Trophoblast cell (in vitro differentiated cells and primary cell): ENCODE measurements around the gene PER3.
A peak's percentile ranks its signal among the peaks of the same experiment; 100 is the strongest.

Experiments
- DNase-seq, 2 donors: peaks; one replicate each; pipeline ENCODE4 v3.0.0-alpha.2; 2016
- H2AFZ ChIP-seq: 2 replicates; pipeline ENCODE4 v1.6.1; 2013; ENCODE audit warnings: low read length, moderate library complexity, mild to moderate bottlenecking; ENCODE audit not compliant: insufficient read depth, poor library complexity
- H2AK5ac ChIP-seq: 2 replicates; pipeline ENCODE4 v1.6.1; 2013; ENCODE audit warnings: mild to moderate bottlenecking, low read length
- H2BK120ac ChIP-seq: 2 replicates; pipeline ENCODE4 v1.6.1; 2013; ENCODE audit warnings: low read length, mild to moderate bottlenecking, moderate library complexity; ENCODE audit not compliant: insufficient read depth, poor library complexity
- H2BK12ac ChIP-seq: 2 replicates; pipeline ENCODE4 v1.6.1; 2013; ENCODE audit warnings: mild to moderate bottlenecking, low read length, moderate library complexity
- H2BK5ac ChIP-seq: 2 replicates; pipeline ENCODE4 v1.6.1; 2013; ENCODE audit warnings: low read length, low read depth, moderate library complexity, mild to moderate bottlenecking; ENCODE audit not compliant: poor library complexity
- H3K14ac ChIP-seq: 2 replicates; pipeline ENCODE4 v1.6.1; 2013; ENCODE audit warnings: mild to moderate bottlenecking, low read length
- H3K18ac ChIP-seq: 2 replicates; pipeline ENCODE4 v1.6.1; 2013; ENCODE audit warnings: mild to moderate bottlenecking, low read length
- H3K23ac ChIP-seq: 2 replicates; pipeline ENCODE4 v1.6.1; 2013; ENCODE audit warnings: low read length
- H3K27ac ChIP-seq: 2 replicates; pipeline ENCODE4 v1.5.1; 2013; ENCODE audit warnings: low read depth, mild to moderate bottlenecking, inconsistent platforms, low read length, moderate library complexity
- H3K27me3 ChIP-seq: 2 replicates; pipeline ENCODE4 v1.6.1; 2013; ENCODE audit warnings: inconsistent platforms, mild to moderate bottlenecking, low read length, moderate library complexity; ENCODE audit not compliant: insufficient read depth
- H3K36me3 ChIP-seq, 2 experiments: 1 replicate in 1 of 2; 2 replicates in 1 of 2; pipeline ENCODE4 v1.6.1; 2013; ENCODE audit warnings: low read length in 2 of 2, mild to moderate bottlenecking in 2 of 2, moderate library complexity in 1 of 2; ENCODE audit not compliant: insufficient read depth in 2 of 2, control insufficient read depth in 1 of 2
- H3K4ac ChIP-seq: 2 replicates; pipeline ENCODE4 v1.6.1; 2013; ENCODE audit warnings: low read depth, mild to moderate bottlenecking, low read length, moderate library complexity
- H3K4me1 ChIP-seq, 2 experiments: 1 replicate in 1 of 2; 2 replicates in 1 of 2; pipeline ENCODE4 v1.6.1; 2013; ENCODE audit warnings: low read length in 2 of 2, mild to moderate bottlenecking in 2 of 2, moderate library complexity in 1 of 2; ENCODE audit not compliant: insufficient read depth in 2 of 2, control insufficient read depth in 1 of 2
- H3K4me2 ChIP-seq: 2 replicates; pipeline ENCODE4 v1.6.1; 2013; ENCODE audit warnings: inconsistent platforms, mild to moderate bottlenecking, low read length, moderate library complexity
- H3K4me3 ChIP-seq: 2 replicates; pipeline ENCODE4 v1.5.1; 2013; ENCODE audit warnings: mild to moderate bottlenecking, low read depth, low read length, inconsistent platforms
- H3K79me1 ChIP-seq: one replicate; pipeline ENCODE4 v1.6.1; 2013; ENCODE audit warnings: low read length
- H3K79me2 ChIP-seq: 2 replicates; pipeline ENCODE4 v1.6.1; 2013; ENCODE audit warnings: low read length, mild to moderate bottlenecking; ENCODE audit not compliant: control insufficient read depth, insufficient read depth, poor library complexity
- H3K9ac ChIP-seq: 2 replicates; pipeline ENCODE4 v1.6.1; 2013; ENCODE audit warnings: mild to moderate bottlenecking, low read length
- H3K9me3 ChIP-seq: 2 replicates; pipeline ENCODE4 v1.6.1; 2013; ENCODE audit warnings: low read depth, mild to moderate bottlenecking, control low read depth, inconsistent platforms, low read length; ENCODE audit not compliant: insufficient read depth
- H4K12ac ChIP-seq: 2 replicates; pipeline ENCODE4 v1.6.1; 2013; ENCODE audit warnings: low read depth, mild to moderate bottlenecking, low read length, moderate library complexity
- H4K8ac ChIP-seq: 2 replicates; pipeline ENCODE4 v1.6.1; 2013; ENCODE audit warnings: low read depth, mild to moderate bottlenecking, low read length, moderate library complexity
- H4K91ac ChIP-seq: one replicate; pipeline ENCODE4 v1.6.1; 2013; ENCODE audit warnings: low read depth, mild to moderate bottlenecking, low read length, moderate library complexity
- WGBS: extraction: QIAGEN DNeasy Blood & Tissue Kit; methylation state at CpG from one replicate; pipeline ENCODE4 v1.1.7; 2013; ENCODE audit warnings: missing lambda C conversion rate; ENCODE audit not compliant: insufficient read length, insufficient coverage; ENCODE audit errors: extremely low coverage; 5-methylcytosine and 5-hydroxymethylcytosine counted together

The PER3 gene

DNA sequence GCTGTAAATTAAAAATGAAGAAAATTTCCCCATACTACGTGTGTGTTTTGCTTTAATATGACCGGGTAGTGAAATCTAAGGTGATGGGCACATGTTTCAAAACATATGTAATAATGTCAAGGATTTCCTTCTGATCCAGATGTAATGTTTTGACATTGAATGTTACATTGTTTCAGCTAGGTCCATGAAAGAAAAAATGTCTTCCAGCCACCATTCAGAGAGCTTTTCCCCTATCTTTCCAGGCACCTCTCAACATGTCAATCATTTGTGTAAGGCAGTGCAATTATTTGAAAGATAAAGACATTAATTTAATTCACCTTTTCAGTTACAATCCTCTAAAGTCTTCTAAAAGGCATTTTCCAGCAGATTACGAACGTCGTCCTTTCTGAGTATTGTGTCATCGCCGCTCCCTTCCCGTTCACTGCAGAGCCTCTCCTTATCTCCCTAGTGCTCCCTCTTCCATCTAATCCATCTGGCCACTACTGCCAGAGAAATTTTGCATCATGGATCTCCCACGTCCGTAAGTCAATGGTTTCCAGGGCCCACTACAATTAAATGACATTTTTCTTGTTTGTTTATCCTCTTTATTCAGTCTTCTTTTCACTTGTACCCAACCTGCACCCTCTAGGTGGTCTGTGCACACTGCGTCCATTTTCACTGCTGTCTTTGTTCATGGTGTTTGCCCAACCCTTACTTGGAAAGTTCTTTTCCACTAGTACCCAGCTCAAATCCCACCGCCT is 14.2 kb upstream of the PER3 start:
- Histone ChIP-seq H3K27ac (no peak overlapping the region), H3K9me3 (peaks cover 1% of the 10 kb centered on the region), H2BK120ac (no peak overlapping the region), H2AK5ac (no peak overlapping the region), H4K91ac (no peak overlapping the region), H3K23ac (no peak overlapping the region), H3K79me2 (peaks cover 7% of the 10 kb centered on the region), H2BK12ac (no peak overlapping the region), H4K8ac (no peak overlapping the region), H3K27me3 (no peaks in the 10 kb centered on the region), H2AFZ (no peak overlapping the region), H3K4me2 (no peak overlapping the region), H3K18ac (no peak overlapping the region), H4K12ac (no peak overlapping the region), H3K36me3 (peaks cover 0 to 2% of the 10 kb centered on the region in 2 experiments), H3K4ac (no peak overlapping the region), H2BK5ac (no peak overlapping the region), H3K9ac (no peak overlapping the region), H3K4me3 (no peak overlapping the region), H3K79me1 (peaks cover 8% of the 10 kb centered on the region), H3K14ac (no peak overlapping the region), H3K4me1 (peaks cover 0 to 10% of the 10 kb centered on the region in 2 experiments)
- no peak for DNase-seq
- WGBS = no CpG with 5 or more reads among the region's 12 CpGs

DNA sequence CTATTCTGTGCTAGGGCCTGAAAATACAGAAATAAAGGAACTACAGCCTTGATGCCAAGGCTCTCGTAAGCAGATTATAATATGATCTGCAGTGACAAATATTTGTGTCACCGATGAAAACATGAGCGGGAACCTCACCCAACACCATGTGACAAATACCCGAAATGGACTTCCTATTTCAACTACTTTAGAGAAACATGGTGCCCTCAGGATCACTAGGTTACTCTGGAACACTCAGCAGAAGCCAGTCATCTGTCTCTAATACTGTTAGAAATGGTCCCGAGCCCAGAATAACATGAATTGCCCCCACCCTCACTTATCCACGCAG is 13.5 kb upstream of the PER3 start:
- Histone ChIP-seq H3K18ac (peak overlapping the region; percentile 53), H3K4me2 (peak overlapping the region; percentile 95), H3K4ac (peak overlapping the region; percentile 53), H3K4me1 (peaks cover 0 to 10% of the 10 kb centered on the region in 2 experiments), H3K79me1 (peaks cover 8% of the 10 kb centered on the region), H3K79me2 (peaks cover 7% of the 10 kb centered on the region), H4K8ac (peak overlapping the region; percentile 85), H3K14ac (peak overlapping the region; percentile 78), H4K91ac (no peak overlapping the region), H3K23ac (no peak overlapping the region), H2AFZ (peak overlapping the region; percentile 84), H3K27ac (no peak overlapping the region), H2BK5ac (no peak overlapping the region), H2BK12ac (no peak overlapping the region), H3K27me3 (no peaks in the 10 kb centered on the region), H4K12ac (peak overlapping the region; percentile 78), H2AK5ac (no peak overlapping the region), H3K36me3 (peaks cover 0 to 2% of the 10 kb centered on the region in 2 experiments), H2BK120ac (no peak overlapping the region), H3K9ac (peak overlapping the region; percentile 63), H3K4me3 (peak overlapping the region; percentile 96), H3K9me3 (peaks cover 1% of the 10 kb centered on the region)
- peak in 1 of 2 donors; percentile 29 for DNase-seq
- WGBS = no CpG with 5 or more reads among the region's 6 CpGs

DNA sequence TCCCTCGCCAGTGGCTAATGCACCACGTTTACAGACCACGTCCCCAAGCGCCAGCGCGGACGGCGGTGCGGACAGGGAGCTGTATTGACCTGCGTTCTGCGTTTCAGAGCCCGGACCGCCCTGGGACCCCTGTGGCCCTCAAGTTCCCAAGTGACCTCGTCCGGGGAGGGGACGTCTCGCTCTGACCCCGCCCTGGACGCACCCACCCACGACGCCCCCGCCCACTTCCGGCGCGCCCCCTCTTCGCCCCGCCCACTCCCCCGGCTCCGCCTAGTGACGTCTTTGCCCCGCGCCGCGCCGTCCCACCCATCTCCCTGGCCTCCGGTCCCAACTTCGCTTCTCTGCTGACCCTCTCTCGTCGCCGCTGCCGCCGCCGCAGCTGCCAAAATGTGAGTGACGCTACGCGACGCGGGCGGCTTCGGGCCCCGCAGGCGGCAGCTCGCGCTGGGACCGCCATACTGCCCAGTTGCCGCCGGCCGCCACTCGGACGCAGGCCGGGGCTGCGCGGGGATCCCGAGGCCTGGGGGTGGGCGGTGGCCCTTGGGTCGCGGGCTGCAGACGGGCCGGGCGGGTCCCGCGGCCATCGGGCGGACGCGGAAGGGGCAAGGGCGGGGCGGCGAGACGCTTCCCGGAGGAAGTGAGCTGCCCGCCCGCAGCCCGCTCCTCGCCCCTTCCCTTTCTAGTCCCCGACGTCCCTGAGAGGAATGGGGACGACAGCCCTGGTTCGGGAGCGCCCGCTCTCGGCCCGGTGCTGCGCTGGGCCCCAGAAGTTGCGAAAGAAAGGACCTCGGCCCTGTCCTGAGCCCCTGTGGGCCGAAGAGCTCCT is 12.9 kb upstream of the PER3 start, which contains the start of gene VAMP3:
TSS of gene VAMP3 (plus strand) at position 300 of the 826 bp plus-strand sequence. CDS start at position 388, 88 bp downstream.
- Histone ChIP-seq H4K91ac (peak within 1 kb of the TSS; percentile 73), H3K14ac (peak within 1 kb of the TSS; percentile 90), H3K79me1 (peaks cover 8% of the 10 kb centered on the region), H3K23ac (no peak within 1 kb of the TSS), H2BK120ac (peak within 1 kb of the TSS; percentile 73), H3K4me1 (peaks cover 0 to 10% of the 10 kb centered on the region in 2 experiments), H3K9me3 (peaks cover 1% of the 10 kb centered on the region), H4K12ac (peak within 1 kb of the TSS; percentile 78), H3K4me3 (peak within 1 kb of the TSS; percentile 96), H3K27ac (peak within 1 kb of the TSS; percentile 73), H3K18ac (peak within 1 kb of the TSS; percentile 81), H3K9ac (peak within 1 kb of the TSS; percentile 89), H4K8ac (peak within 1 kb of the TSS; percentile 93), H2BK5ac (peak within 1 kb of the TSS; percentile 50), H3K36me3 (peaks cover 0 to 2% of the 10 kb centered on the region in 2 experiments), H2AFZ (peak within 1 kb of the TSS; percentile 91), H3K4ac (peak within 1 kb of the TSS; percentile 80), H2AK5ac (no peak within 1 kb of the TSS), H2BK12ac (no peak within 1 kb of the TSS), H3K27me3 (no peaks in the 10 kb centered on the region), H3K4me2 (peak within 1 kb of the TSS; percentile 95), H3K79me2 (peaks cover 7% of the 10 kb centered on the region)
- peak; percentile 69 to 84 for DNase-seq
- no CpG with 5 or more reads among the region's 97 CpGs for WGBS

DNA sequence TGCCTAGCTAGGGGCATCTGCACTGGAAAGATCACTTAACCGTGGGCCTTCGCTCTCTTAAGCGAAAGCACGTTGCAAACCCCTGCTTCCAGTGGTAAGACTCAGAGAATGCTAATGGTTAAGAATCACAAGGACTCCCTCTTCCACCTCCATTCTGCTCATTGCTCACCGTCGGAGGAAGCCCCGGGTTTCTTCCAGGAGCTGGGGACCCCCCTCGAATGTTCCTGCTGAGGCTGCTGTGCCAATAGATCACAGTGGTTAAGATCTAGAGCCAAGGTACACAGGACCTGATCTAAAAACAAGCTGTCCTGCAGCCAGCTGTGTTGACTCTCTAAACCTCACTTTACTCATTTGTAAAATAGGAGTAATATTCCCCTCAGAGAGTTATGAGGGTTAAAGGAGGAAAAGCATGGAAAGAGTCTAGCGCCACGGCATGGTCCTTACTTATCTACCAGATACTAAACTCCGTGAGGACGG is 12.2 kb upstream of the PER3 start:
- H2BK12ac ChIP-seq = no peak overlapping the region
- H2BK120ac ChIP-seq = peak overlapping the region; percentile 55
- H3K36me3 ChIP-seq = peaks cover 2 to 3% of the 10 kb centered on the region in 2 experiments
- no CpG with 5 or more reads among the region's 12 CpGs for WGBS
- no peak overlapping the region for H2AK5ac ChIP-seq
- peak overlapping the region; percentile 95 for H3K4me3 ChIP-seq
- peak overlapping the region; percentile 89 for H3K9ac ChIP-seq
- H3K23ac ChIP-seq = no peak overlapping the region
- peak overlapping the region; percentile 48 for H3K4ac ChIP-seq
- peak overlapping the region; percentile 73 for H3K27ac ChIP-seq
- H3K9me3 ChIP-seq = peaks cover 1% of the 10 kb centered on the region
- peaks cover 7% of the 10 kb centered on the region for H3K79me2 ChIP-seq
- peak overlapping the region; percentile 45 for H4K12ac ChIP-seq
- peak overlapping the region; percentile 81 for H3K18ac ChIP-seq
- H4K8ac ChIP-seq = peak overlapping the region; percentile 93
- peak overlapping the region; percentile 90 for H3K14ac ChIP-seq
- H4K91ac ChIP-seq = peak overlapping the region; percentile 73
- no peaks in the 10 kb centered on the region for H3K27me3 ChIP-seq
- peaks cover 0 to 10% of the 10 kb centered on the region in 2 experiments for H3K4me1 ChIP-seq
- H2AFZ ChIP-seq = no peak overlapping the region
- peak overlapping the region; percentile 74 for H3K4me2 ChIP-seq
- H3K79me1 ChIP-seq = peaks cover 8% of the 10 kb centered on the region
- DNase-seq = no peak
- H2BK5ac ChIP-seq = peak overlapping the region; percentile 50
